NCI-H82 (cell line): ENCODE data around the gene ZFYVE28.
A peak's percentile ranks its signal among the peaks of the same experiment; 100 is the strongest.
"Not testable (repeated sequence)": the region's sequence is repeated elsewhere in the genome, so short reads cannot be mapped to it uniquely, and the experiment has no call there.

Experiments
- DNase-seq: peaks from one replicate; lab custom pipeline; 2025; lab: John Stamatoyannopoulos, UW

The ZFYVE28 gene

GRCh38 chr4:2390146-2390545 is 28.3 kb downstream of the ZFYVE28 start:
- no peak for DNase-seq

- no peak for DNase-seq
Measured at GRCh38 chr4:2389691-2390090, 28.8 kb downstream of the ZFYVE28 start.

- DNase-seq: peak; percentile 92
Measured at GRCh38 chr4:2388429-2389182, 29.8 kb downstream of the ZFYVE28 start.

- DNase-seq: no peak
Measured at GRCh38 chr4:2387829-2388228, 30.6 kb downstream of the ZFYVE28 start.

GRCh38 chr4:2387218-2387617 is 31.2 kb downstream of the ZFYVE28 start:
- no peak for DNase-seq

- no peak for DNase-seq
Measured at GRCh38 chr4:2386717-2387116, 31.7 kb downstream of the ZFYVE28 start.

- no peak for DNase-seq
Measured at GRCh38 chr4:2385516-2385915, 32.9 kb downstream of the ZFYVE28 start.

- no peak for DNase-seq
Measured at GRCh38 chr4:2384245-2384644, 34.2 kb downstream of the ZFYVE28 start.

- no peak for DNase-seq
Measured at GRCh38 chr4:2383760-2384159, 34.7 kb downstream of the ZFYVE28 start.

- DNase-seq: not testable (repeated sequence)
Measured at GRCh38 chr4:2383220-2383631, 35.2 kb downstream of the ZFYVE28 start.

GRCh38 chr4:2382769-2383202 is 35.7 kb downstream of the ZFYVE28 start:
- not testable (repeated sequence) for DNase-seq

- DNase-seq: not testable (repeated sequence)
Measured at GRCh38 chr4:2380589-2380988, 37.9 kb downstream of the ZFYVE28 start.

- no peak for DNase-seq
Measured at GRCh38 chr4:2378898-2379297, 39.5 kb downstream of the ZFYVE28 start.

- no peak for DNase-seq
Measured at GRCh38 chr4:2378401-2378800, 40.0 kb downstream of the ZFYVE28 start.

- no peak for DNase-seq
Measured at GRCh38 chr4:2377241-2377640, 41.2 kb downstream of the ZFYVE28 start.

GRCh38 chr4:2375427-2375826 is 43.0 kb downstream of the ZFYVE28 start:
- DNase-seq: no peak

- DNase-seq: no peak
Measured at GRCh38 chr4:2373532-2373931, 44.9 kb downstream of the ZFYVE28 start.

GRCh38 chr4:2372488-2373030 is 45.9 kb downstream of the ZFYVE28 start:
- no peak for DNase-seq

- no peak for DNase-seq
Measured at GRCh38 chr4:2371765-2372487, 46.5 kb downstream of the ZFYVE28 start.

- DNase-seq: no peak
Measured at GRCh38 chr4:2370597-2371320, 47.7 kb downstream of the ZFYVE28 start.

- DNase-seq: no peak
Measured at GRCh38 chr4:2368746-2369437, 49.6 kb downstream of the ZFYVE28 start.

GRCh38 chr4:2367626-2368025 is 50.8 kb downstream of the ZFYVE28 start:
- DNase-seq: no peak
